ENCODE measurements around the gene ZNF174. TPM values are rescaled to one million over a fixed set of nuclear protein-coding genes. Genes with fewer than 3 reads are reported as not detected.

Gene ZNF174
- total and polyA plus RNA-seq, 11 donors, result 7.9 to 21.0 (median 9.8) TPM

GRCh38 chr16:3454093-3454492 lies 53.1 kb downstream of the ZNF174 start:
- Histone ChIP-seq H3K4me1 (peaks cover 6 to 43% (median 23%) of the 10 kb centered on the region in 12 donors), H3K27ac (peak overlapping the region in 4 of 12 donors; percentile 9 to 99 (median 99)), H3K36me3 (peaks cover 0 to 25% (median 9%) of the 10 kb centered on the region in 9 donors), H3K27me3 (no peaks in the 10 kb centered on the region), H3K4me3 (no peak overlapping the region), H3K9me3 (no peaks in the 10 kb centered on the region)
- 83 to 87% (median 85%) methylated on average over 5 of the region's 5 CpGs for WGBS, 4 donors
- intact Hi-C loops (cut with DNase I), result loop anchor here in 7 of 10 donors (5.0 to 10.0 kb wide), 7 partner anchors 49 to 399 kb away; partner anchors contain the start of genes ZNF174 (in 4 of the 7), ZSCAN32 (in 4 of the 7), TIGD7 (in 2 of the 7) and ZNF75A (in 2 of the 7)
- DNase-seq, result no peak
- no peak for ATAC-seq
- TF ChIP-seq CTCF (IDR thresholded peaks at IDR 0.05) (no peak), POLR2A (IDR thresholded peaks at IDR 0.05) (no peak)

- peak overlapping the region in 8 of 12 donors; percentile 0 to 99 (median 98) for H3K27ac ChIP-seq
- intact Hi-C loops (cut with DNase I), result loop anchor here in 8 of 10 donors (5.0 to 10.0 kb wide), 10 partner anchors 50 to 400 kb away; partner anchors contain the start of genes ZNF174 (in 7 of the 8), ZSCAN32 (in 7 of the 8), TIGD7 (in 3 of the 8) and ZNF263 (in 3 of the 8)
Measured at GRCh38 chr16:3454631-3455147, 53.7 kb downstream of the ZNF174 start.

GRCh38 chr16:3457434-3458252 lies 56.6 kb downstream of the ZNF174 start:
- H3K4me1 ChIP-seq, result peaks cover 16 to 64% (median 57%) of the 10 kb centered on the region in 12 donors
- H3K27me3 ChIP-seq, result no peaks in the 10 kb centered on the region
- peak overlapping the region; percentile 94 to 99 (median 98) for H3K27ac ChIP-seq
- 0 to 1% (median 1%) methylated on average over 19 to 83 of the region's 83 CpGs for WGBS, 4 donors
- peak overlapping the region; percentile 74 to 99 (median 80) for H3K4me3 ChIP-seq
- TF ChIP-seq CTCF (IDR thresholded peaks at IDR 0.05) (peak in 11 of 12 donors; percentile 24 to 64 (median 50)), POLR2A (IDR thresholded peaks at IDR 0.05) (peak in 1 of 2 donors; percentile 56)
- H3K36me3 ChIP-seq, result peaks cover 0 to 1% (median 0%) of the 10 kb centered on the region in 9 donors
- peak; percentile 69 to 94 (median 90) for ATAC-seq
- DNase-seq, result peak; percentile 91 to 95 (median 93)
- H3K9me3 ChIP-seq, result no peaks in the 10 kb centered on the region
- intact Hi-C loops (cut with DNase I), result loop anchor here (1.0 to 10.0 kb wide), 16 partner anchors 43 to 403 kb away; partner anchors contain the start of genes ZNF174 (in 8 of the 10), ZSCAN32 (in 8 of the 10), TIGD7 (in 5 of the 10) and ZNF75A (in 5 of the 10)

More at GRCh38 chr16:3454631-3455147, 53.7 kb downstream of the ZNF174 start:
- peaks cover 0 to 19% (median 5%) of the 10 kb centered on the region in 9 donors for H3K36me3 ChIP-seq
- peaks cover 6 to 48% (median 29%) of the 10 kb centered on the region in 12 donors for H3K4me1 ChIP-seq
- H3K4me3 ChIP-seq, result no peak overlapping the region
- no peak for DNase-seq
- H3K27me3 ChIP-seq, result no peaks in the 10 kb centered on the region
- H3K9me3 ChIP-seq, result no peaks in the 10 kb centered on the region
- ATAC-seq, result no peak
- TF ChIP-seq CTCF (IDR thresholded peaks at IDR 0.05) (no peak), POLR2A (IDR thresholded peaks at IDR 0.05) (no peak)
- 82 to 86% (median 83%) methylated on average over 10 of the region's 10 CpGs for WGBS, 4 donors

Data from heart left ventricle (tissue), 16 donors.